ENCODE results near the gene WFDC10B. TPM values are rescaled to one million over a fixed set of nuclear protein-coding genes. Genes with fewer than 3 reads are reported as not detected.
"Not testable (repeated sequence)": the region's sequence is repeated elsewhere in the genome, so short reads cannot be mapped to it uniquely, and the experiment has no call there.

WFDC10B gene
- not detected in 2 replicates for total RNA-seq (2014; rRNA removed; shearing (Covaris generic))

DNA sequence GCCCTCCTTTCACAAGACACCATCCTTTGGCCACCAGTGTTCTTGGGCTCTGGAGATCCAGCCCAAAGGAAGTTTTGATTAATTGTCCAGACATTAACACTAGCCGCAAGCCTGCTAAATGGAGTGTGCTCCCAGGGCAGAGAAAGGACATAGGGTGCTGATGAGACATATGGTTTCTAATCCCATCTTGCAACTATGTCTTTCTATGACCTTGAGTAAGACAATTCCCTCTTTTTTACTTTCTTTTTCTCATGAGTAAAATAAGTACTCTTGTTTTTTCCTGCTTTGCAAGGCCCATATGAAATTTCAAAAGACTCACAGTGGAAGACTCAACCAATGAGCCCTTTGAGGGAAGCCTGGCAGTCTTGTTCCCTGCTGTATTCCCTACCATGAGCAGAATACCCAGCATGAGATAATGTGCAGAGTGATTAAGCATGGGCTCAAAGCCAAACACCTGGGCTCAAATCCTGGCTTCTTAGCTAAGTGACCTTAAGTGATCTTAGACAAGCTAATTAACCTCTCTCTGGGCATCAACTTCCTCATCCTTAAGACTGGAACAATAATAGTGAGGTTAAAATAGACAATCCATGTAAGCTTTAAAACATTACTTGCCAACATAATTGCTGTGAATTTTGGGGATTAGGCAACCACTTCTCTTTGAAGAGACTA, at the start of gene WFDC10B:
Gene WFDC10B, minus strand, starts transcription at position 51 of the 669 bp plus-strand sequence. CDS start 19,027 bp downstream, outside the sequence.
- Histone ChIP-seq H3K4me1 (peaks cover 4% of the 10 kb centered on the region; the same call in 1 of the 2 replicates), H3K36me3 (no peaks in the 10 kb centered on the region), H3K27me3 (peaks cover 22% of the 10 kb centered on the region; the same call in 1 of the 2 replicates), H3K4me3 (no peak within 1 kb of the TSS), H3K9me3 (replicated peaks) (0 out of 2 replicates have a peak, but pooled peaks cover 2% of the 10 kb centered on the region), H3K27ac (no peak within 1 kb of the TSS)
- peak in 1 of 2 experiments; percentile 37 for DNase-seq

DNA sequence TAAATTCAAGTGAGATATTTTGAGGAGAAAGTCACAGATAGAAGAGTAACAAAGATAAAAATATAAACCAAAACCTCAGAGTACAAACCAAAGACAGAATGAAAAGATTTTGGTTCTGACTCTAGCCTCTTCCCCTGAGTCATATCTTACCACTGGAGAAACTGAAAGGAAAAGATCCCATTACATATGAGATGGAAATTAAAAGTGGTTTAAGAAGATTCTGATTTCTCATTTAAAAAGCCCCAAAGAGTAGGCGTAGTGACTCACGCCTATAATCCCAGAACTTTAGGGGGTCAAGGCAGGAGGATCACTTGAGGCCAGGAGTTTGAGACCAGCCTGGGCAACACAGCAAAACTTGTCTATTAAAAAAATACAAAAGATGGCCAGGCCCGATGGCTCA, 47.9 kb upstream of the WFDC10B start:
- DNase-seq, result no peak
- Histone ChIP-seq H3K27ac (no peak overlapping the region), H3K27me3 (no peaks in the 10 kb centered on the region; the same call in 1 of the 2 replicates), H3K4me1 (no peaks in the 10 kb centered on the region), H3K9me3 (replicated peaks) (no peaks in the 10 kb centered on the region), H3K36me3 (no peaks in the 10 kb centered on the region), H3K4me3 (no peak overlapping the region)

DNA sequence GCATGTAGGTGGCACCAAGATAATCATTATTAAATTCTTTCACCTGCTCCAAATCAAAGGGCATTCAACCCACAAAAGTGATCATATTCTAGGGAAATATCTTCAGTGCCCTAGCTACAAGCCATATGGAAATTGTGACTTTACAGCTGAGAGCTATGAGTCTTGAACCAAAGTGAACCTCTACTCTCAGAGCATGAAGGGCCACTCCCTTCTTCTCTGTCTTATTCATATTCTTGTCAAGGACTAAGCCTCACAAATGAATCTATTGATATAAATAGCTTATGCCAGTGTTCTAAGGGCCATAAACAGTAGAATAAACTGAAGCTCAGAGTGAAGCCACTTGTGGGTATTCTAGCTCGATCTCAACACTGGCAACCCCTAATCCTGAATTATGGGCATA, 46.9 kb upstream of the WFDC10B start:
- no peaks in the 10 kb centered on the region; the same call in 1 of the 2 replicates for H3K36me3 ChIP-seq
- H3K4me3 ChIP-seq, result no peak overlapping the region
- H3K27ac ChIP-seq, result no peak overlapping the region
- no peaks in the 10 kb centered on the region for H3K4me1 ChIP-seq
- H3K9me3 ChIP-seq (replicated peaks), result no peaks in the 10 kb centered on the region
- peaks cover 8% of the 10 kb centered on the region; the same call in 1 of the 2 replicates for H3K27me3 ChIP-seq
- no peak for DNase-seq

DNA sequence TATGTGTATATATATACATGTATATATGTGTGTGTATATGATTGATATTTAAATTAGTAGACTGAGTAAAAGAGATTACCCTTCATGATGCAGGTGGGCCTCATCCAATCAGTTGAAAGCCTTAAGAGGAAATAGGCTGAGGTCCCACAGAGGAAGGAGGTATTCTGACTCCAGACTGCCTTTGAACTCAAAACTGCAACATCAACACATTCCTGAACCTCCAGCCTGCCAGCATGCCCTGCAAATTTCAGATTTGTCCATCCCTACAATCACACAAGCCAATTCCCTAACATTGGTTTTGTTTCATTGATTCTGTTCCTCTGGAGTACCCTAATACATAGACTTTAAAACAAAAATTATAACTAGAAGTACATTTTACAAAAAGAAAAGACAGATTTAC, 40.2 kb upstream of the WFDC10B start:
- Histone ChIP-seq H3K36me3 (no peaks in the 10 kb centered on the region; the same call in 1 of the 2 replicates), H3K4me3 (no peak overlapping the region), H3K4me1 (no peaks in the 10 kb centered on the region), H3K27ac (no peak overlapping the region), H3K27me3 (peaks cover 16% of the 10 kb centered on the region; the same call in 1 of the 2 replicates), H3K9me3 (replicated peaks) (no peaks in the 10 kb centered on the region)
- no peak for DNase-seq

DNA sequence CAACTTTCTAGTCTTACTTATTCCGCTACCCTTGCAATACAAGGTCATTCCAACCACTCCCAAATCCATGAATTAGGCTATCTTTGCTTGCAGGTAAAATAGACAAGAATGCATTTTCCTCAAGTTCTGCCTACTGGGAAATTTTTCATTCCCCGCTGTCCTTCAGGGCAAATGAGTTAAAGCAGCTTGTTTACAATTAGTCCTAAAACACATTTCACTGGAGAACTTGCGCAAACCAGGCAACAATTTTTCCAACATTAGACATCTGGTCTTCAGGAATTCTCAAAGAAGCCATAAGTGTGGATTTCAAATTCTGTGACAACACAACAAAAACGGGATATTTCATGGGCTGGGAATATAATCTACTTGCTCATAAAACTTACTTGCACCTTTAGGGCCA, 37.8 kb upstream of the WFDC10B start:
- Histone ChIP-seq H3K36me3 (no peaks in the 10 kb centered on the region; the same call in 1 of the 2 replicates), H3K4me3 (no peak overlapping the region), H3K4me1 (no peaks in the 10 kb centered on the region), H3K27me3 (peaks cover 15% of the 10 kb centered on the region; the same call in 1 of the 2 replicates), H3K9me3 (replicated peaks) (no peaks in the 10 kb centered on the region; the same call in 1 of the 2 replicates), H3K27ac (no peak overlapping the region)
- DNase-seq, result no peak

DNA sequence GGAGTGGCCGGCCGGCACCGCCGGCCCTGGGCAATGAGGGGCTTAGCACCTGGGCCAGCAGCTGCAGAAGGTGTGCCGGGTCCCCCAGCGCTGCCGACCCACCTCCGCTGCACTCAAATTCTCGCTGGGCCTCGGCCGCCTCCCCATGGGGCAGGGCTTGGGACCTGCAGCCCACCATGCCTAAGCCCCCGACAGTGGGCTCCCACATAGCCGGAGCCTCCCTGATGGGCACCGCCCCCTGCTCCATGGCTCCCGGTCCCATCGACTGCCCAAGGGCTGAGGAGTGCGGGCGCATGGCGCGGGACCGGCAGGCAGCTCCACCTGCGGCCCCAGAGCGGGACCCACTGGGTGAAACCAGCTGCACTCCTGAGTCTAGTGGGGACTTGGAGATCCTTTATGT, 31.2 kb upstream of the WFDC10B start:
- Histone ChIP-seq H3K36me3 (no peaks in the 10 kb centered on the region), H3K9me3 (replicated peaks) (peaks cover 2% of the 10 kb centered on the region)
- DNase-seq, result no peak

DNA sequence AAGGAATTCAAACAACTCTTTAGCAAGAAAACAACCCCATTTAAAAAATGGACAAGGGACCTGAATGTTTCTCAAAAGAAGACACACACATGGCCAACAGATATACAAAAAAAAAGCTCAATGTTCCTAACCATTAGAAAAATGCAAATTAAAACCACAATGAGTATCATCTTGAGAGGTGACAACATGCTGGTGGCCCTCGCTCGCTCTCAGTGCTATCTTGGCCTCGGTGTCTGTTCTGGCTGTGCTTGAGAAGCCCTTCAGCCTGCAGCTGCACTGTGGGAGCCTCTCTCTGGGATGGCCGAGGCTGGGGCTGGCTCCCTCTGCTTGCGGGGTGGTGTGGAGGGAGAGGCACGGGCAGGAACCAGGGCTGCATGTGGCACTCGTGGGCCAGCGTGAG, 30.7 kb upstream of the WFDC10B start:
- Histone ChIP-seq H3K4me3 (no peak overlapping the region), H3K4me1 (no peaks in the 10 kb centered on the region), H3K27me3 (peaks cover 4% of the 10 kb centered on the region; the same call in 1 of the 2 replicates), H3K36me3 (no peaks in the 10 kb centered on the region), H3K9me3 (replicated peaks) (peaks cover 2% of the 10 kb centered on the region), H3K27ac (no peak overlapping the region)
- no peak for DNase-seq

More for the DNA sequence above, 31.2 kb upstream of the WFDC10B start:
- Histone ChIP-seq H3K4me1 (no peaks in the 10 kb centered on the region), H3K27ac (no peak overlapping the region), H3K4me3 (no peak overlapping the region), H3K27me3 (peaks cover 5% of the 10 kb centered on the region; the same call in 1 of the 2 replicates)

DNA sequence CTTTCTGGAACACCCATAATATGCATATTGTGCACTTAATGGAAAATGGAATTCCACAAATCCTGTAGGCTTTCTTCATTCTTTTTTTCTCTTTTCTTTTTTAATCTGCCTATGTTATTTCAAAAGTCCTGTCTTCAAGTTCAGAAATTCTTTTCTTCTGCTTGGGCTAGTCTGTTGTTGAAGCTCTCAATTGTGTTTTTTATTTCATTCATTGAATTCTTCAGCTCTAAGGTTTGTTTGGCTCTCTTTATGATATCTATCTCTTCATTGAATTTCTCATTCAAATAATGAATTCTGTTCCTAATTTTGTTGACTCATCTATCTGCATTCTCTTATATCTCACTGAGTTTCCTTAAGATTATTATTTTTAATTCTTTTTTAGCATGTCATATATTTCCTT, 27.4 kb upstream of the WFDC10B start:
- peaks cover 2% of the 10 kb centered on the region; the same call in 1 of the 2 replicates for H3K9me3 ChIP-seq (replicated peaks)
- no peak overlapping the region for H3K27ac ChIP-seq
- no peaks in the 10 kb centered on the region for H3K27me3 ChIP-seq
- no peak overlapping the region for H3K4me3 ChIP-seq
- no peak for DNase-seq
- H3K36me3 ChIP-seq, result no peaks in the 10 kb centered on the region
- no peaks in the 10 kb centered on the region for H3K4me1 ChIP-seq

DNA sequence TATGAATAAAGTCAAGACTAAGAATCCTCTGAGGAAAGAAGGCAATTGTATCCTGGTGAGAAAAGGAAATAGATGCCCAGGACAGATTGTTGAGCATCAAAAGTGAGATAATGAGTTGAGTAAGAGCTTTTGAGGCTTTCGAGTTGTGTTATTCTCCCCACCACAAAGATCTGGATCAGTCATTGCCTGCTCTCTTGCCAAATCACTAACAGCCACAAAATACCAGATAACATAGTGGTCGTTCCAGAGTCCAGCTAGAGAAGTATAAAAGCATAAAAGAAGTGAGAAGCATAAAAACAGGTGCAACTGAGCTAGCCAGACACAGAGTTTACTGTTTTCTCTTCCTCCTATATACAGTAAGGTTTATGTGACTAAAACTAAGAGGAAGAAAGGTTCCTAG, 22.2 kb upstream of the WFDC10B start:
- 0 out of 2 replicates have a peak, but pooled peaks cover 5% of the 10 kb centered on the region for H3K27me3 ChIP-seq
- no peaks in the 10 kb centered on the region for H3K36me3 ChIP-seq
- no peak for DNase-seq

DNA sequence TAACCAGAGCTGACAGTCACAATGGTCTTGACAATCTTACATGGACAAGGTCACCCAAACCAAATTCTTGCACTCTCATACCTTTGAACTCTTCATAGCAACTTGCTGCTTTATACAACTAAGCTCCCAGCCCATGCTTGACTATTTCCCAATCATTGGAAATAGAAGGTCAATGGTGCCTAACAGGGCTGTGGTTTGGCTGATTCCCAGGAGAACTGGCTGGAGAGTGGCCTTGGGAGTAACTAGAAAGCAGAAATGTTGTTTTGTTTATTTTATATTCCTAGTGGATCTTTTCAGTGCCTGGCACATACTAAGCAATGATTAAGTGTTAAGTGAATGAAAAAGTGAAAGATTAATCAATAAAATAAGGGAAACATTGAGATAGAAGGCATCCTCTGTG, 20.3 kb upstream of the WFDC10B start:
- no peaks in the 10 kb centered on the region; the same call in 1 of the 2 replicates for H3K9me3 ChIP-seq (replicated peaks)
- no peak overlapping the region for H3K4me3 ChIP-seq
- H3K4me1 ChIP-seq, result no peaks in the 10 kb centered on the region
- no peak for DNase-seq
- 0 out of 2 replicates have a peak, but pooled peaks cover 5% of the 10 kb centered on the region for H3K27me3 ChIP-seq
- no peaks in the 10 kb centered on the region for H3K36me3 ChIP-seq
- H3K27ac ChIP-seq, result no peak overlapping the region

More for the DNA sequence above, 22.2 kb upstream of the WFDC10B start:
- no peak overlapping the region for H3K4me3 ChIP-seq
- H3K27ac ChIP-seq, result no peak overlapping the region
- H3K4me1 ChIP-seq, result no peaks in the 10 kb centered on the region
- H3K9me3 ChIP-seq (replicated peaks), result peaks cover 2% of the 10 kb centered on the region; the same call in 1 of the 2 replicates

DNA sequence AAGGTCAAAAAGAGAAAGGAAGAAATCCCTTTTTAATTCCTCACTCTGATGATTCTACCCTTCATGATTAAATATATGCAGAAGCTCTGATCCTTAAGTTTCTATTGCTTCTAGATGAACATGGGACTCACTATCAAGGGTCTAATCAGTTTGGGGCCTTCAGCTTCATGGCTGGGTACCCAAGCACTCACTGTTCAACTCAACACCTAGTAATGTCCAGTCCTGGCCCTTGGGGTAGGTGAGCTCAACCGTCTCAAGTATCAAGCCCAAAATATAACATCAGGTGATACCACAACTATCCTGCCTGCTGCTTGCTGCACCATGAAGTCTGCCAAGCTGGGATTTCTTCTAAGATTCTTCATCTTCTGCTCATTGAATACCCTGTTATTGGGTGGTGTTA, 17.2 kb upstream of the WFDC10B start, which contains the start of gene SPINT4:
Gene SPINT4, plus strand, starts transcription at position 301 of the 400 bp plus-strand sequence. Its CDS starts 21 bp downstream, at position 322.
- no peaks in the 10 kb centered on the region; the same call in 1 of the 2 replicates for H3K9me3 ChIP-seq (replicated peaks)
- no peak within 1 kb of the TSS for H3K4me3 ChIP-seq
- no peaks in the 10 kb centered on the region for H3K36me3 ChIP-seq
- H3K27me3 ChIP-seq, result 0 out of 2 replicates have a peak, but pooled peaks cover 5% of the 10 kb centered on the region
- no peak for DNase-seq
- H3K27ac ChIP-seq, result no peak within 1 kb of the TSS
- no peaks in the 10 kb centered on the region for H3K4me1 ChIP-seq

DNA sequence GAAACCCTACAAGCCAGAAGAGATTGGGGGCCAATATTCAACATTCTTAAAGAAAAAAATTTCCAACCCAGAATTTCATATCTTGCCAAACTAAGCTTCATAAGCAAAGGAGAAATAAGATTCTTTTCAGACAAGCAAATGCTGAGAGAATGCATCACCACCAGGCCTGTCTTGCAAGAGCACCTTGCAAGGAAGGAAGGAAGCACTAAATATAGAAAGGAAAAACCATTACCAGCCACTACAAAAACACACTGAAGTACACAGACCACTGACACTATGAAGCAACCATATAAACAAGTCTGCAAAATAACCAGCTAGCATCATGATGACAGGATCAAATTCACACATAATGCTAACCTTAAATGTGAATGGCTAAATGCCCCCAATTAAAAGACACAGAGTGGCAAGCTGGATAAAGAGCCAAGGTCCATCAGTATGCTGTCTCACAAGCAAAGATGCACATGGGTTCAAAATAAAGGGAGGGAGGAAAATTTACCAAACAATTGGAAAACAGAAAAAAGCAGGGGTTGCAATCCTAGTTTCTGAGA, 11.4 kb upstream of the WFDC10B start:
- H3K9me3 ChIP-seq (replicated peaks); H3K4me3 ChIP-seq; H3K36me3 ChIP-seq; DNase-seq; H3K27me3 ChIP-seq; H3K27ac ChIP-seq; H3K4me1 ChIP-seq: not testable (repeated sequence)

DNA sequence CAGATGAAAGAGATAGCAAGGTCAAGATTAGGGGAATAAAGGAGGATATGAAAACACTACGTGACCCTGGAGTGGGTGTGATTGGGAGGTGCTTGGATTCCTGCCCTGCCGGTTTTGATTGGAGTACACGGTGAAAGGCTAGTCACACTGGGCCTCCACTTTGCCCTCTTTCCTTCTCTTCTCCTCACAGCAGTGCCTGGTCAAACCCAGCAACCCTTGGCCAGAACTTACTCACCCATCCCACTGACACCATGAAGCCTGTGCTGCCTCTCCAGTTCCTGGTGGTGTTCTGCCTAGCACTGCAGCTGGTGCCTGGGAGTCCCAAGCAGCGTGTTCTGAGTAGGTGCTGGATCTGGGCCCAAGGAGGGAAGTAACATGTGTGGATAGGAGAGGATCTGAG, 2.9 kb downstream of the WFDC10B start, which contains the start of gene WFDC13:
Gene WFDC13, plus strand, starts transcription at position 166 of the 400 bp plus-strand sequence. Its CDS starts 86 bp downstream, at position 252.
- DNase-seq, result no peak
- Histone ChIP-seq H3K4me3 (no peak within 1 kb of the TSS), H3K27ac (no peak within 1 kb of the TSS), H3K36me3 (no peaks in the 10 kb centered on the region), H3K9me3 (replicated peaks) (0 out of 2 replicates have a peak, but pooled peaks cover 2% of the 10 kb centered on the region), H3K4me1 (peaks cover 4% of the 10 kb centered on the region; the same call in 1 of the 2 replicates), H3K27me3 (peaks cover 23% of the 10 kb centered on the region; the same call in 1 of the 2 replicates)

DNA sequence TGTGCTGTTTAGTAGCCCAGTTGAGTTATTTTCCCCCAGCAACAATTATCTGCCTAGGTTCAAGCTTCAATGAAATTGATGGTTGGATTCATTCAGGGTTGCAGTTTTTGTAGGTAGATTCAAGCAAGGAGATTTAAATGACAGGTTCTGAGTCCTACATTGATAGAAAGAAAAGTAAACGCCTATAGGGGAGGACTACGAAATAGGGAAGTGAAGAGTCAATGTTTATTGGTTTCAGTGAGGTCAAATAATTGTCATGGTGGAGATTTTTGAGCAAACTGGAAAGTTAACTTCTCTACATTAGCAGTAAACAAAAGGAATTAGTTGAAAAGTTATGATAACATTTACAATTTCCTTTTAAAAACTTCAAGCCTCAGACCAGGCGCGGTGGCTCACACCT, 3.7 kb downstream of the WFDC10B start:
- peaks cover 23% of the 10 kb centered on the region; the same call in 1 of the 2 replicates for H3K27me3 ChIP-seq
- no peaks in the 10 kb centered on the region for H3K36me3 ChIP-seq
- no peak for DNase-seq
- no peak overlapping the region for H3K27ac ChIP-seq
- 0 out of 2 replicates have a peak, but pooled peaks cover 2% of the 10 kb centered on the region for H3K9me3 ChIP-seq (replicated peaks)
- peaks cover 4% of the 10 kb centered on the region; the same call in 1 of the 2 replicates for H3K4me1 ChIP-seq
- H3K4me3 ChIP-seq, result no peak overlapping the region

DNA sequence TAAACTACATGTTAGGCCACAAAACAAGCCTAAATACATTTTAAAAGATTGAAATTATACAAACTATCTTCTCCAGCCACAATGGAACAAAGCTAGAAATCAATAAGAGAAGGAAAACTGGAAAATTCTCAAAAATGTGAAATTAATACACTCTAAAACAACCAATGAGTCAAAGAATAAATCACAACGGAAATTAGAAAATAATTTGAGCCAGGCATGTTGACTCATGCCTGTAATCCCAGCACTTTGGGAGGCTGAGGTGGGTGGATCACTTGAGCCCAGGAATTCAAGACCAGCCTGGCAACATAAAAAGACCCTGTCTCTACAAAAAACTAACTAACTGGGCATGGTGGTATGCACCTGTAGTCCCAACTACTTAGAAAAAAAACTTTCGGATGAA, 9.3 kb downstream of the WFDC10B start:
- DNase-seq, result no peak
- Histone ChIP-seq H3K27me3 (peaks cover 5% of the 10 kb centered on the region; the same call in 1 of the 2 replicates), H3K9me3 (replicated peaks) (0 out of 2 replicates have a peak, but pooled peaks cover 3% of the 10 kb centered on the region), H3K36me3 (no peaks in the 10 kb centered on the region), H3K27ac (no peak overlapping the region), H3K4me1 (no peaks in the 10 kb centered on the region), H3K4me3 (no peak overlapping the region)

Measured in SJCRH30 (cell line).